BJ (cell line): ENCODE data around the gene COL21A1. TPM values are rescaled to one million over a fixed set of nuclear protein-coding genes. Genes with fewer than 3 reads are reported as not detected.

Experiments used
- CTCF ChIA-PET: fragments of 350-600 bp; formaldehyde crosslinking; extraction: SDS; loops from one replicate; lab custom pipeline; 2021; ENCODE audit warnings: antibody characterized with exemption, inconsistent platforms; lab: Yijun Ruan, JAX
- POLR2A ChIA-PET: fragments of 300-600 bp; sonication (Branson Sonifier 250); formaldehyde crosslinking; extraction: SDS; loops from one replicate; lab custom pipeline; 2021; ENCODE audit warnings: antibody characterized with exemption; lab: Charles Lee
- DNase-seq: peaks from one replicate; pipeline ENCODE4 v3.0.0-alpha.2; 2011; ENCODE audit warnings: low read depth
- H3K27me3 ChIP-seq: 2 replicates; pipeline ENCODE4 v1.6.0; 2011; ENCODE audit warnings: low read length; ENCODE audit not compliant: control insufficient read depth, insufficient read depth
- H3K36me3 ChIP-seq: 2 replicates; pipeline ENCODE4 v1.5.1; 2011; ENCODE audit warnings: low read length; ENCODE audit not compliant: control insufficient read depth, insufficient read depth
- H3K4me3 ChIP-seq: 2 replicates; pipeline ENCODE4 v1.5.1; 2011; ENCODE audit warnings: low read depth, mild to moderate bottlenecking, control low read depth, low read length
- polyA plus RNA-seq: library from polyadenylated mRNA; depleted of rRNA; stranded (reverse); fragments of >200 nt; gene quantifications from 2 replicates; pipeline ENCODE4 v1.2.3, GENCODE V29; 2011
- TF ChIP-seq, protein P1 (sequence below): IDR thresholded peaks from 2 replicates; pipeline ENCODE4 v1.5.1; 2011; ENCODE audit warnings: low read depth, mild to moderate bottlenecking, control low read depth, inconsistent platforms, low read length, moderate library complexity; ENCODE audit not compliant: insufficient read depth

The COL21A1 gene
- polyA plus RNA-seq, 1 experiment = 0.07 TPM

DNA sequence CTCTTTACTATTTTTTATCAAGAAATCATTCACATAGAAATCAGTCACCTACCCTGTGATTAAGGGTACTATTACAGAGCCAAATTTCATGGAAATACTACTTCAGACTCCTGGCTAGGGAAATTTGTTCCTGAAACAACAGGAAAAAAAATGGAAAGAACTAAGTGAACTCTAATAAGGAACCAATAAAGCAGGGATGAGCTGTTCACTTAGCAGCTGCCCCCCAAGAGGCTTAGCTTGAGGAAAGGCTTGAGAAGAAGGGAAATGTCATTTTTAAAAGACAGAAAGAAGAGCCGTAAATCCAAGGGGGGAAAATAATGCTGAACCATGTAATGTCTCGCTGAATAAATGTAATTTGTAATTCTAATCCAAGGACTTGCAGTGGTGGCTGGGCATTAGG, 88.8 kb downstream of the COL21A1 start:
- Histone ChIP-seq H3K36me3 (no peaks in the 10 kb centered on the region), H3K27me3 (no peaks in the 10 kb centered on the region), H3K4me3 (no peak overlapping the region)
- ChIA-PET POLR2A (no interaction called here), CTCF (interaction anchor here (0.6 kb wide), 1 partner anchor 265 kb away, joined by 3 read pairs; no protein-coding TSS in a partner anchor)
- DNase-seq = no peak
- TF ChIP-seq, protein P1, sequence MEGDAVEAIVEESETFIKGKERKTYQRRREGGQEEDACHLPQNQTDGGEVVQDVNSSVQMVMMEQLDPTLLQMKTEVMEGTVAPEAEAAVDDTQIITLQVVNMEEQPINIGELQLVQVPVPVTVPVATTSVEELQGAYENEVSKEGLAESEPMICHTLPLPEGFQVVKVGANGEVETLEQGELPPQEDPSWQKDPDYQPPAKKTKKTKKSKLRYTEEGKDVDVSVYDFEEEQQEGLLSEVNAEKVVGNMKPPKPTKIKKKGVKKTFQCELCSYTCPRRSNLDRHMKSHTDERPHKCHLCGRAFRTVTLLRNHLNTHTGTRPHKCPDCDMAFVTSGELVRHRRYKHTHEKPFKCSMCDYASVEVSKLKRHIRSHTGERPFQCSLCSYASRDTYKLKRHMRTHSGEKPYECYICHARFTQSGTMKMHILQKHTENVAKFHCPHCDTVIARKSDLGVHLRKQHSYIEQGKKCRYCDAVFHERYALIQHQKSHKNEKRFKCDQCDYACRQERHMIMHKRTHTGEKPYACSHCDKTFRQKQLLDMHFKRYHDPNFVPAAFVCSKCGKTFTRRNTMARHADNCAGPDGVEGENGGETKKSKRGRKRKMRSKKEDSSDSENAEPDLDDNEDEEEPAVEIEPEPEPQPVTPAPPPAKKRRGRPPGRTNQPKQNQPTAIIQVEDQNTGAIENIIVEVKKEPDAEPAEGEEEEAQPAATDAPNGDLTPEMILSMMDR = no peak

DNA sequence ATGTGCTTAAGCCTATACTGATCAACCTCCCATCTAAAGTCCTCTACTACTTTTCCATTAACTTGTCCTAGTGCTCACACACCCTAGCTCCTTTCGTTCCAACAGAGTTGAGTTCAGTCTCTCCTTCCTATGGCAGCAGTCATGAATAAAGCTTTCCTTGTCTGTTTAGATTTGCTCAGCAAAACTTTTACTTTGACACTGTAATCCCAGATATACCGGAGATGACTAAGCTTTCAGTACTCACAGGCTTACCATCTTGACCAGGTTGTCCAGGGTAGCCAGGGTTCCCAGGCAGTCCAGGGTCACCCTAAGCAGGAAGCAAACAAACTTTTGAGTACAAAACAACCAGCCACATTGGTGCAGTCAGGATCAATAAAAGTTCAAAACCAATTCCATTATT, 90.7 kb downstream of the COL21A1 start:
- Histone ChIP-seq H3K27me3 (no peaks in the 10 kb centered on the region), H3K4me3 (no peak overlapping the region), H3K36me3 (no peaks in the 10 kb centered on the region)
- CTCF ChIA-PET = no interaction called here
- POLR2A ChIA-PET = no interaction called here
- TF ChIP-seq, protein P1 = no peak
- DNase-seq = no peak

DNA sequence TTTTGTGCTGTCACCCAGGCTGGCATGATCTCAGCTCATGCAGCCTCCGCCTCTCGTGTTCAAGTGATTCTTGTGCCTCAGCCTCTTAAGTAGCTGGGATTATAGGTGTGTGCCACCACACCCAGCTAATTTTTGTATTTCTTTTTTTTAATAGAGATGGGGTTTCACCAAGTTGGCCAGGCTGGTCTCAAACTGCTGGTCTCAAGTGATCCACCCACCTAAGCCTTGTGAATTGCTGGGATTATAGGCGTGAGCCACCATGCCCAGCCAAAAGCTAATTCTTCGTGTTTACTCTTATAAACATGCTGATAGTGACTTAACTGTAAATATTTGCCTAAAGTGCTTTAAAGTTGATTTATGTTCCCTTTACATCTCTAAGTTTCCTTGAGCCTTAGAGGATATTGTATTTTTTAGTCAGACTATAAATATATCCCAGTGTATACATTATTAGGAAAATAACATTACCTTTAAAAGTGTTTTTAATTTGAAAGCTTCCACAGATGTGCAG, 91.7 kb downstream of the COL21A1 start:
- H3K4me3 ChIP-seq = no peak overlapping the region
- H3K27me3 ChIP-seq = no peaks in the 10 kb centered on the region
- CTCF ChIA-PET = no interaction called here
- POLR2A ChIA-PET = no interaction called here
- TF ChIP-seq, protein P1 = no peak
- no peaks in the 10 kb centered on the region for H3K36me3 ChIP-seq
- no peak for DNase-seq

GRCh38 chr6:56154076-56154475, 93.3 kb downstream of the COL21A1 start:
- Histone ChIP-seq H3K27me3 (no peaks in the 10 kb centered on the region), H3K4me3 (no peak overlapping the region), H3K36me3 (no peaks in the 10 kb centered on the region)
- TF ChIP-seq, protein P1 = no peak
- CTCF ChIA-PET = no interaction called here
- no peak for DNase-seq
- POLR2A ChIA-PET = no interaction called here

GRCh38 chr6:56152611-56153010, 94.8 kb downstream of the COL21A1 start:
- ChIA-PET POLR2A (no interaction called here), CTCF (no interaction called here)
- H3K36me3 ChIP-seq = no peaks in the 10 kb centered on the region
- H3K4me3 ChIP-seq = no peak overlapping the region
- H3K27me3 ChIP-seq = no peaks in the 10 kb centered on the region
- DNase-seq = no peak
- TF ChIP-seq, protein P1 = no peak
